Measurements from ENCODE around the gene NXPE3. TPM values are rescaled to one million over a fixed set of nuclear protein-coding genes. Genes with fewer than 3 reads are reported as not detected.
A peak's percentile ranks its signal among the peaks of the same experiment; 100 is the strongest.
"Not testable (repeated sequence)": the region's sequence is repeated elsewhere in the genome, so short reads cannot be mapped to it uniquely, and the experiment has no call there.

NXPE3 gene
- total and polyA plus RNA-seq, 9 of the 15 experiments (the other 6 are each of a cell fraction or from before 2014, with no cell fraction given): 0.25 to 2.5 (median 0.95) TPM

DNA sequence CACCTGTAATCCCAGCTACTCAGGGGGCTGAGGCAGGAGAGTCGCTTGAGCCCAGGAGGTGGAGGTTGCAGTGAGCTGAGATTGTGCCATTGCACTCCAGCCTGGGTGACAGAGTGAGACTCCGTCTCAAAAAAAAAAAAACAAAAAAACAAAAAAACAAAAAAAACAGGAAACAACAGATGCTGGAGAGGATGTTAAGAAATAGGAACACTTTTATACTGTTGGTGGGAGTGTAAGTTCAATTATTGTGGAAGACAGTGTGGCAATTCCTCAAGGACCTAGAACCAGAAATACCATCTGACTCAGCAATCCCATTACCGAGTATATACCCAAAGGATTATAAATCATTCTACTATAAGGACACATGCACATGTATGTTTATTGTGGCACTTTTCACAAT, 37.1 kb upstream of the NXPE3 start:
- in situ Hi-C loops (cut with MboI); H3K4me1 ChIP-seq (replicated peaks in 1 of 2; ENCODE audit: control insufficient read depth in 2 of 2, insufficient read depth in 2 of 2, low read length in 2 of 2); H3K36me3 ChIP-seq (ENCODE audit: control insufficient read depth, insufficient read depth, low read length); BruUV-seq (replicated peaks); H2AFZ ChIP-seq (ENCODE audit: low read depth, low read length); H3K27me3 ChIP-seq (ENCODE audit: control insufficient read depth in 2 of 2, insufficient read depth in 2 of 2, low read length in 2 of 2); ATAC-seq; H3K27ac ChIP-seq (ENCODE audit: extremely low read depth, low read depth, low read length); H3K4me3 ChIP-seq; H4K20me1 ChIP-seq (replicated peaks; ENCODE audit: control insufficient read depth, insufficient read depth, low read length); FAIRE-seq; H3K79me2 ChIP-seq (ENCODE audit: control insufficient read depth, insufficient read depth, low read length); POLR2A ChIA-PET; H3K9me1 ChIP-seq (ENCODE audit: control insufficient read depth, insufficient read depth, low read length); H3K9me3 ChIP-seq (replicated peaks; ENCODE audit: control insufficient read depth, insufficient read depth, low read depth, low read length); intact Hi-C loops (cut with micrococcal nuclease); DNase-seq (ENCODE audit: extremely low read depth in 1 of 4, low spot score in 3 of 4); H3K9ac ChIP-seq (ENCODE audit: insufficient read depth in 1 of 2, low read depth in 2 of 2, low read length in 2 of 2); H3K4me2 ChIP-seq (ENCODE audit: insufficient read depth, low read length): not testable (repeated sequence)
- CTCF ChIA-PET (ENCODE audit: low intra/inter-chr PET ratio): interaction anchor here (0.7 kb wide), 1 partner anchor 1191 kb away, joined by 4 read pairs; no protein-coding TSS in a partner anchor
- TF ChIP-seq RBM25 (IDR thresholded peaks at IDR 0.05; ENCODE audit: low read depth, low read length, severe bottlenecking) (peak; percentile 82), BCOR (IDR thresholded peaks at IDR 0.05) (0 out of 2 replicates have a peak, but pooled peaks have one; percentile 30), SMARCA5 (IDR thresholded peaks at IDR 0.05) (peak; percentile 82)
- 73% methylated on average over 1 of the region's 3 CpGs for WGBS (ENCODE audit: insufficient coverage, low coverage, missing lambda C conversion rate)

DNA sequence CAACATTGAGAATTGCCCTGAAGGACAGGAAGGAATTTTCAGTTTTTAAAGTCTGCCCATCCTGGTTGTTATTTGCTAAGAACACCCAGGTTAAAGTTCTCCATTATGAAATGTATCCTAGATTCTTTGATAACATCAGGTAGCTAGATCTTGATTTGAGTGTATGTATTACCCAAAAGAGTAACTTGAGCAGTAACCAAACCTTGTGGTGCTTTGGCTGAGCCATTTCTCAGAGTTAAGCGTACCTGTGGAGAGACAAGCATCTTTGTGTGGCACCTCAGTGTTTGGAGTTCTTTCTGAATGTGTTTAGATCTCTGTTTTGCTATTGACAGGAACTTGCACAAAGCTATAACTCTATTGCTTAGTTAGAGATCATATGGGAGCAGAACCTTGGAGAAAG, 34.2 kb upstream of the NXPE3 start:
- no peak overlapping the region for H2AFZ ChIP-seq (ENCODE audit: low read depth, low read length)
- ATAC-seq (no peak), DNase-seq (ENCODE audit: extremely low read depth in 1 of 4, low spot score in 3 of 4) (no peak), FAIRE-seq (no peak)
- H3K9me1 ChIP-seq (ENCODE audit: control insufficient read depth, insufficient read depth, low read length): no peaks in the 10 kb centered on the region
- H3K4me2 ChIP-seq (ENCODE audit: insufficient read depth, low read length): no peak overlapping the region
- peaks cover 5% of the 10 kb centered on the region; the same call in 1 of the 3 replicates for H3K36me3 ChIP-seq (ENCODE audit: control insufficient read depth, insufficient read depth, low read length)
- no peaks in the 10 kb centered on the region for H4K20me1 ChIP-seq (replicated peaks; ENCODE audit: control insufficient read depth, insufficient read depth, low read length)
- ChIA-PET POLR2A (interaction anchor here (0.6 to 0.9 kb wide), 2 partner anchors 12 to 58 kb away, joined by 3 read pairs; partner anchors contain the start of gene RPL24), CTCF (ENCODE audit: low intra/inter-chr PET ratio) (no interaction called here)
- no peaks in the 10 kb centered on the region for H3K27me3 ChIP-seq (ENCODE audit: control insufficient read depth in 2 of 2, insufficient read depth in 2 of 2, low read length in 2 of 2)
- WGBS (ENCODE audit: insufficient coverage, low coverage, missing lambda C conversion rate): 0% methylated on average over 1 of the region's 1 CpG
- in situ Hi-C loops (cut with MboI): no loop called here
- intact Hi-C loops (cut with micrococcal nuclease): no loop called here
- no peaks in the 10 kb centered on the region for H3K4me1 ChIP-seq (replicated peaks in 1 of 2; ENCODE audit: control insufficient read depth in 2 of 2, insufficient read depth in 2 of 2, low read length in 2 of 2)
- no peak overlapping the region for H3K4me3 ChIP-seq
- H3K9me3 ChIP-seq (replicated peaks; ENCODE audit: control insufficient read depth, insufficient read depth, low read depth, low read length): no peaks in the 10 kb centered on the region
- H3K27ac ChIP-seq (ENCODE audit: extremely low read depth, low read depth, low read length): no peak overlapping the region
- H3K9ac ChIP-seq (ENCODE audit: insufficient read depth in 1 of 2, low read depth in 2 of 2, low read length in 2 of 2): no peak overlapping the region
- BruUV-seq (replicated peaks): no TSS peak
- H3K79me2 ChIP-seq (ENCODE audit: control insufficient read depth, insufficient read depth, low read length): no peaks in the 10 kb centered on the region
- no peak for TF ChIP-seq KLF10 (CRISPR knock-in tag; IDR thresholded peaks at IDR 0.05)
- TF ChIP-seq BHLHE40 (IDR thresholded peaks at IDR 0.05; ENCODE audit: low read length): no peak
- no peak for TF ChIP-seq MBD2 (IDR thresholded peaks at IDR 0.05; ENCODE audit: borderline replicate concordance, low read depth)
- TF ChIP-seq ZNF143 (CRISPR knock-in tag; IDR thresholded peaks at IDR 0.05): no peak
- TF ChIP-seq EWSR1 (IDR thresholded peaks at IDR 0.05; ENCODE audit: borderline replicate concordance, low read depth, partially characterized antibody): no peak
- no peak for TF ChIP-seq ZNF551 (CRISPR knock-in tag; IDR thresholded peaks at IDR 0.05)
- no peak for TF ChIP-seq SP1 (CRISPR knock-in tag; IDR thresholded peaks at IDR 0.05)
- TF ChIP-seq, protein P1, sequence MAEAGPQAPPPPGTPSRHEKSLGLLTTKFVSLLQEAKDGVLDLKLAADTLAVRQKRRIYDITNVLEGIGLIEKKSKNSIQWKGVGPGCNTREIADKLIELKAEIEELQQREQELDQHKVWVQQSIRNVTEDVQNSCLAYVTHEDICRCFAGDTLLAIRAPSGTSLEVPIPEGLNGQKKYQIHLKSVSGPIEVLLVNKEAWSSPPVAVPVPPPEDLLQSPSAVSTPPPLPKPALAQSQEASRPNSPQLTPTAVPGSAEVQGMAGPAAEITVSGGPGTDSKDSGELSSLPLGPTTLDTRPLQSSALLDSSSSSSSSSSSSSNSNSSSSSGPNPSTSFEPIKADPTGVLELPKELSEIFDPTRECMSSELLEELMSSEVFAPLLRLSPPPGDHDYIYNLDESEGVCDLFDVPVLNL (CRISPR knock-in tag; IDR thresholded peaks at IDR 0.05; ENCODE audit: low read depth): no peak
- TF ChIP-seq, protein P2, sequence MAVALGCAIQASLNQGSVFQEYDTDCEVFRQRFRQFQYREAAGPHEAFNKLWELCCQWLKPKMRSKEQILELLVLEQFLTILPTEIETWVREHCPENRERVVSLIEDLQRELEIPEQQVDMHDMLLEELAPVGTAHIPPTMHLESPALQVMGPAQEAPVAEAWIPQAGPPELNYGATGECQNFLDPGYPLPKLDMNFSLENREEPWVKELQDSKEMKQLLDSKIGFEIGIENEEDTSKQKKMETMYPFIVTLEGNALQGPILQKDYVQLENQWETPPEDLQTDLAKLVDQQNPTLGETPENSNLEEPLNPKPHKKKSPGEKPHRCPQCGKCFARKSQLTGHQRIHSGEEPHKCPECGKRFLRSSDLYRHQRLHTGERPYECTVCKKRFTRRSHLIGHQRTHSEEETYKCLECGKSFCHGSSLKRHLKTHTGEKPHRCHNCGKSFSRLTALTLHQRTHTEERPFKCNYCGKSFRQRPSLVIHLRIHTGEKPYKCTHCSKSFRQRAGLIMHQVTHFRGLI (CRISPR knock-in tag; IDR thresholded peaks at IDR 0.05): no peak
- no peak for TF ChIP-seq FOXA1 (IDR thresholded peaks at IDR 0.05; ENCODE audit: borderline replicate concordance)

Data from K562 (cell line).